Measurements from ENCODE around the gene LTA.

GRCh38 chr6:31531162-31531561, 40.9 kb upstream of the LTA start:
- TF ChIP-seq CTCF (IDR thresholded peaks at IDR 0.05 in 2 of 3, conservative IDR thresholded peaks at IDR 0.05 in 1 of 3; ENCODE audit: borderline replicate concordance in 1 of 3, insufficient read depth in 1 of 3, low read depth in 2 of 3, low read length in 2 of 3) (no peak), CEBPB (IDR thresholded peaks at IDR 0.05; ENCODE audit: low read depth) (no peak), SP1 (IDR thresholded peaks at IDR 0.05; ENCODE audit: low read depth) (no peak), EZH2 (IDR thresholded peaks at IDR 0.05) (no peak), POLR2A (IDR thresholded peaks at IDR 0.05; ENCODE audit: borderline replicate concordance, extremely low read depth, insufficient read depth, insufficient read length) (no peak), SRF (IDR thresholded peaks at IDR 0.05; ENCODE audit: low read depth) (no peak)
